IPS-18c (cell line): Measurements from ENCODE around the gene CCNF.

ENCODE experiments used
- H3K4me3 ChIP-seq: 2 replicates; pipeline ENCODE4 v1.7.0; 2013; ENCODE audit warnings: low read depth, mild to moderate bottlenecking, low read length, moderate library complexity; ENCODE audit not compliant: insufficient read depth
- H3K9me3 ChIP-seq: one replicate; pipeline ENCODE4 v1.6.1; 2013; ENCODE audit warnings: mild to moderate bottlenecking, low read length, moderate library complexity; ENCODE audit not compliant: control insufficient read depth, insufficient read depth

Gene CCNF

GRCh38 chr16:2487903-2488531 lies 58.8 kb downstream of the CCNF start:
- no peak overlapping the region for H3K4me3 ChIP-seq
- H3K9me3 ChIP-seq, result no peaks in the 10 kb centered on the region

- no peaks in the 10 kb centered on the region for H3K9me3 ChIP-seq
- H3K4me3 ChIP-seq, result no peak overlapping the region
Observed at GRCh38 chr16:2489581-2489980, 60.3 kb downstream of the CCNF start.

GRCh38 chr16:2490190-2491105 lies 61.2 kb downstream of the CCNF start:
- Histone ChIP-seq H3K9me3 (no peaks in the 10 kb centered on the region), H3K4me3 (no peak overlapping the region)

GRCh38 chr16:2492292-2492691 lies 63.0 kb downstream of the CCNF start:
- no peaks in the 10 kb centered on the region for H3K9me3 ChIP-seq
- H3K4me3 ChIP-seq, result no peak overlapping the region

GRCh38 chr16:2493605-2494004 lies 64.4 kb downstream of the CCNF start:
- Histone ChIP-seq H3K9me3 (no peaks in the 10 kb centered on the region), H3K4me3 (no peak overlapping the region)

GRCh38 chr16:2494616-2495015 lies 65.4 kb downstream of the CCNF start:
- no peaks in the 10 kb centered on the region for H3K9me3 ChIP-seq
- no peak overlapping the region for H3K4me3 ChIP-seq

- no peak overlapping the region for H3K4me3 ChIP-seq
Observed at GRCh38 chr16:2495041-2495440, 65.8 kb downstream of the CCNF start.

GRCh38 chr16:2496223-2497115 lies 67.2 kb downstream of the CCNF start:
- no peaks in the 10 kb centered on the region for H3K9me3 ChIP-seq
- no peak overlapping the region for H3K4me3 ChIP-seq

More at GRCh38 chr16:2495041-2495440, 65.8 kb downstream of the CCNF start:
- H3K9me3 ChIP-seq, result no peaks in the 10 kb centered on the region

- no peak overlapping the region for H3K4me3 ChIP-seq
- H3K9me3 ChIP-seq, result no peaks in the 10 kb centered on the region
Observed at GRCh38 chr16:2497116-2497630, 67.9 kb downstream of the CCNF start.

- Histone ChIP-seq H3K4me3 (no peak overlapping the region), H3K9me3 (no peaks in the 10 kb centered on the region)
Observed at GRCh38 chr16:2497695-2498484, 68.6 kb downstream of the CCNF start.

GRCh38 chr16:2498531-2499253 lies 69.4 kb downstream of the CCNF start:
- H3K9me3 ChIP-seq, result no peaks in the 10 kb centered on the region

GRCh38 chr16:2499454-2499853 lies 70.2 kb downstream of the CCNF start:
- no peaks in the 10 kb centered on the region for H3K9me3 ChIP-seq
- H3K4me3 ChIP-seq, result no peak overlapping the region

More at GRCh38 chr16:2498531-2499253, 69.4 kb downstream of the CCNF start:
- H3K4me3 ChIP-seq, result no peak overlapping the region

GRCh38 chr16:2499890-2500429 lies 70.7 kb downstream of the CCNF start:
- H3K9me3 ChIP-seq, result no peaks in the 10 kb centered on the region

GRCh38 chr16:2500430-2500917 lies 71.2 kb downstream of the CCNF start:
- H3K9me3 ChIP-seq, result no peaks in the 10 kb centered on the region
- H3K4me3 ChIP-seq, result no peak overlapping the region

More at GRCh38 chr16:2499890-2500429, 70.7 kb downstream of the CCNF start:
- H3K4me3 ChIP-seq, result no peak overlapping the region

GRCh38 chr16:2500918-2501750 lies 71.9 kb downstream of the CCNF start:
- no peaks in the 10 kb centered on the region for H3K9me3 ChIP-seq
- H3K4me3 ChIP-seq, result peak overlapping the region; percentile 56; the same call in 1 of the 2 replicates
